ENCODE results near the gene TMEFF1.

TMEFF1 gene

GRCh38 chr9:100578610-100579009 is 105.7 kb downstream of the TMEFF1 start:
- no peak for DNase-seq

GRCh38 chr9:100579665-100580064 is 106.7 kb downstream of the TMEFF1 start:
- DNase-seq, result no peak

GRCh38 chr9:100580257-100580656 is 107.3 kb downstream of the TMEFF1 start:
- no peak for DNase-seq

GRCh38 chr9:100581081-100581480 is 108.1 kb downstream of the TMEFF1 start:
- DNase-seq, result no peak

GRCh38 chr9:100581661-100582060 is 108.7 kb downstream of the TMEFF1 start:
- no peak for DNase-seq

GRCh38 chr9:100583014-100583802 is 110.3 kb downstream of the TMEFF1 start:
- DNase-seq, result no peak

- no peak for DNase-seq
These were observed 112.0 kb downstream of the TMEFF1 start for GRCh38 chr9:100584951-100585350.

GRCh38 chr9:100586093-100586492 is 113.1 kb downstream of the TMEFF1 start:
- DNase-seq, result no peak

GRCh38 chr9:100587375-100587774 is 114.4 kb downstream of the TMEFF1 start:
- DNase-seq, result no peak

- DNase-seq, result no peak
These were observed 116.6 kb downstream of the TMEFF1 start for GRCh38 chr9:100589582-100589981.

GRCh38 chr9:100590481-100590880 is 117.5 kb downstream of the TMEFF1 start:
- DNase-seq, result no peak

GRCh38 chr9:100591139-100591538 is 118.2 kb downstream of the TMEFF1 start:
- no peak for DNase-seq

- DNase-seq, result no peak
These were observed 118.9 kb downstream of the TMEFF1 start for GRCh38 chr9:100591639-100592412.

- no peak for DNase-seq
These were observed 122.6 kb downstream of the TMEFF1 start for GRCh38 chr9:100595391-100596199.

GRCh38 chr9:100597236-100597635 is 124.3 kb downstream of the TMEFF1 start:
- DNase-seq, result no peak

GRCh38 chr9:100598641-100599145 is 125.7 kb downstream of the TMEFF1 start:
- peak; percentile 15 for DNase-seq

- DNase-seq, result no peak
These were observed 127.7 kb downstream of the TMEFF1 start for GRCh38 chr9:100600521-100601079.

GRCh38 chr9:100601216-100601615 is 128.3 kb downstream of the TMEFF1 start:
- DNase-seq, result peak; percentile 37

- peak; percentile 71 for DNase-seq
These were observed 129.4 kb downstream of the TMEFF1 start for GRCh38 chr9:100602342-100602801.

- no peak for DNase-seq
These were observed 132.5 kb downstream of the TMEFF1 start for GRCh38 chr9:100605405-100605804.

GRCh38 chr9:100619194-100619593 is 146.2 kb downstream of the TMEFF1 start:
- DNase-seq, result no peak

GRCh38 chr9:100619665-100620064 is 146.7 kb downstream of the TMEFF1 start:
- no peak for DNase-seq

- no peak for DNase-seq
These were observed 151.0 kb downstream of the TMEFF1 start for GRCh38 chr9:100623969-100624368.
